Effector memory CD8-positive, alpha-beta T cell (primary cell): ENCODE measurements around the gene ZFHX2.

Source experiments
- ATAC-seq: fragments of 150-1000 bp; cut with Tn5 transposase; replicated peaks from 2 replicates; pipeline ENCODE4 v1.10.0; 2021; ENCODE audit warnings: mild to moderate bottlenecking, moderate library complexity
- DNase-seq, 3 experiments: peaks; one replicate each; pipeline ENCODE4 v3.0.0; 2021
- H3K27ac Mint-ChIP-seq, 2 donors: one replicate each; pipeline ENCODE4 v1.8.0; 2022; ENCODE audit warnings: mild to moderate bottlenecking in 2 of 2, mixed read lengths in 2 of 2, moderate library complexity in 2 of 2
- H3K27me3 Mint-ChIP-seq, 2 donors: one replicate each; pipeline ENCODE4 v1.8.0; 2022; ENCODE audit warnings: mixed read lengths in 2 of 2
- H3K36me3 Mint-ChIP-seq: one replicate; pipeline ENCODE4 v1.8.0; 2022; ENCODE audit warnings: mild to moderate bottlenecking, moderate library complexity, mixed read lengths; ENCODE audit not compliant: insufficient read depth
- H3K4me1 Mint-ChIP-seq, 2 donors: one replicate each; pipeline ENCODE4 v1.8.0; 2022; ENCODE audit warnings: low read depth in 2 of 2, mixed read lengths in 2 of 2
- H3K4me3 Mint-ChIP-seq, 2 donors: one replicate each; pipeline ENCODE4 v1.8.0; 2022; ENCODE audit warnings: mild to moderate bottlenecking in 2 of 2, mixed read lengths in 2 of 2, moderate library complexity in 2 of 2
- H3K9me3 Mint-ChIP-seq, 2 donors: one replicate each; pipeline ENCODE4 v1.8.0; 2022; ENCODE audit warnings: mixed read lengths in 2 of 2

Gene ZFHX2

GRCh38 chr14:23548351-23549318 lies 2.9 kb downstream of the ZFHX2 start:
- Mint-ChIP-seq H3K36me3 (peaks cover 3% of the 10 kb centered on the region), H3K27ac (no peak overlapping the region), H3K4me1 (peaks cover 3% of the 10 kb centered on the region in 2 donors), H3K4me3 (no peak overlapping the region), H3K27me3 (no peaks in the 10 kb centered on the region), H3K9me3 (no peaks in the 10 kb centered on the region)
- ATAC-seq (no peak), DNase-seq (no peak)

- no peak overlapping the region for H3K4me3 Mint-ChIP-seq
- H3K27me3 Mint-ChIP-seq: no peaks in the 10 kb centered on the region
- no peak overlapping the region for H3K27ac Mint-ChIP-seq
- DNase-seq: no peak
- no peaks in the 10 kb centered on the region for H3K9me3 Mint-ChIP-seq
- peaks cover 3% of the 10 kb centered on the region for H3K36me3 Mint-ChIP-seq
- peaks cover 3% of the 10 kb centered on the region in 2 donors for H3K4me1 Mint-ChIP-seq
- no peak for ATAC-seq
Observed at GRCh38 chr14:23547924-23548323, 3.6 kb downstream of the ZFHX2 start.

- H3K9me3 Mint-ChIP-seq: no peaks in the 10 kb centered on the region
- H3K4me1 Mint-ChIP-seq: no peaks in the 10 kb centered on the region
- DNase-seq (no peak), ATAC-seq (no peak)
- no peak overlapping the region for H3K4me3 Mint-ChIP-seq
- H3K36me3 Mint-ChIP-seq: no peaks in the 10 kb centered on the region
- peaks cover 0 to 5% of the 10 kb centered on the region in 2 donors for H3K27me3 Mint-ChIP-seq
- no peak overlapping the region for H3K27ac Mint-ChIP-seq
Observed at GRCh38 chr14:23546450-23547035, 5.0 kb downstream of the ZFHX2 start.

GRCh38 chr14:23545740-23546365 lies 5.7 kb downstream of the ZFHX2 start:
- no peak overlapping the region for H3K27ac Mint-ChIP-seq
- H3K4me1 Mint-ChIP-seq: no peaks in the 10 kb centered on the region
- no peaks in the 10 kb centered on the region for H3K9me3 Mint-ChIP-seq
- ATAC-seq (no peak), DNase-seq (no peak)
- no peaks in the 10 kb centered on the region for H3K36me3 Mint-ChIP-seq
- H3K4me3 Mint-ChIP-seq: no peak overlapping the region
- H3K27me3 Mint-ChIP-seq: peaks cover 0 to 5% of the 10 kb centered on the region in 2 donors

- H3K9me3 Mint-ChIP-seq: no peaks in the 10 kb centered on the region
- no peaks in the 10 kb centered on the region for H3K36me3 Mint-ChIP-seq
- H3K27ac Mint-ChIP-seq: no peak overlapping the region
- DNase-seq: no peak
- ATAC-seq: no peak
- H3K27me3 Mint-ChIP-seq: peaks cover 0 to 5% of the 10 kb centered on the region in 2 donors
- H3K4me3 Mint-ChIP-seq: no peak overlapping the region
- H3K4me1 Mint-ChIP-seq: no peaks in the 10 kb centered on the region
Observed at GRCh38 chr14:23544511-23545447, 6.8 kb downstream of the ZFHX2 start.

- H3K4me3 Mint-ChIP-seq: no peak overlapping the region
- no peaks in the 10 kb centered on the region for H3K36me3 Mint-ChIP-seq
- H3K9me3 Mint-ChIP-seq: no peaks in the 10 kb centered on the region
- peaks cover 0 to 4% of the 10 kb centered on the region in 2 donors for H3K4me1 Mint-ChIP-seq
- DNase-seq (no peak), ATAC-seq (no peak)
- H3K27ac Mint-ChIP-seq: no peak overlapping the region
- H3K27me3 Mint-ChIP-seq: peaks cover 0 to 5% of the 10 kb centered on the region in 2 donors
Observed at GRCh38 chr14:23543403-23543802, 8.2 kb downstream of the ZFHX2 start.

- H3K4me1 Mint-ChIP-seq: peaks cover 0 to 4% of the 10 kb centered on the region in 2 donors
- no peaks in the 10 kb centered on the region for H3K9me3 Mint-ChIP-seq
- peak overlapping the region in 1 of 2 donors; percentile 7 for H3K27ac Mint-ChIP-seq
- peaks cover 0 to 5% of the 10 kb centered on the region in 2 donors for H3K27me3 Mint-ChIP-seq
- no peak for DNase-seq
- no peak overlapping the region for H3K4me3 Mint-ChIP-seq
- H3K36me3 Mint-ChIP-seq: no peaks in the 10 kb centered on the region
- ATAC-seq: no peak
Observed at GRCh38 chr14:23542261-23542660, 9.3 kb downstream of the ZFHX2 start.

- DNase-seq (no peak), ATAC-seq (no peak)
- Mint-ChIP-seq H3K36me3 (no peaks in the 10 kb centered on the region), H3K9me3 (no peaks in the 10 kb centered on the region), H3K4me3 (no peak overlapping the region), H3K27me3 (peaks cover 0 to 5% of the 10 kb centered on the region in 2 donors), H3K4me1 (peaks cover 0 to 4% of the 10 kb centered on the region in 2 donors), H3K27ac (no peak overlapping the region)
Observed at GRCh38 chr14:23540141-23540469, 11.5 kb downstream of the ZFHX2 start.

GRCh38 chr14:23539248-23540140 lies 12.1 kb downstream of the ZFHX2 start:
- ATAC-seq (peak; percentile 68), DNase-seq (peak; percentile 25 to 37 (median 27))
- Mint-ChIP-seq H3K9me3 (no peaks in the 10 kb centered on the region), H3K36me3 (no peaks in the 10 kb centered on the region), H3K27me3 (peaks cover 0 to 5% of the 10 kb centered on the region in 2 donors), H3K27ac (no peak overlapping the region), H3K4me1 (peaks cover 0 to 4% of the 10 kb centered on the region in 2 donors), H3K4me3 (no peak overlapping the region)

- Mint-ChIP-seq H3K36me3 (no peaks in the 10 kb centered on the region), H3K9me3 (no peaks in the 10 kb centered on the region), H3K27me3 (peaks cover 0 to 5% of the 10 kb centered on the region in 2 donors), H3K4me1 (peaks cover 0 to 4% of the 10 kb centered on the region in 2 donors), H3K4me3 (no peak overlapping the region), H3K27ac (no peak overlapping the region)
- no peak for ATAC-seq
- no peak for DNase-seq
Observed at GRCh38 chr14:23538785-23539184, 12.8 kb downstream of the ZFHX2 start.

- Mint-ChIP-seq H3K9me3 (no peaks in the 10 kb centered on the region), H3K36me3 (no peaks in the 10 kb centered on the region), H3K4me3 (no peak overlapping the region), H3K4me1 (peaks cover 0 to 4% of the 10 kb centered on the region in 2 donors), H3K27ac (no peak overlapping the region), H3K27me3 (peaks cover 0 to 5% of the 10 kb centered on the region in 2 donors)
- DNase-seq (no peak), ATAC-seq (no peak)
Observed at GRCh38 chr14:23538050-23538718, 13.4 kb downstream of the ZFHX2 start.
